GM04503 (cell line): Measurements from ENCODE around the gene AUP1.

Experiments used
- DNase-seq: peaks from one replicate; pipeline ENCODE4 v3.0.0-alpha.2; 2012; ENCODE audit warnings: low read depth

The AUP1 gene

DNA sequence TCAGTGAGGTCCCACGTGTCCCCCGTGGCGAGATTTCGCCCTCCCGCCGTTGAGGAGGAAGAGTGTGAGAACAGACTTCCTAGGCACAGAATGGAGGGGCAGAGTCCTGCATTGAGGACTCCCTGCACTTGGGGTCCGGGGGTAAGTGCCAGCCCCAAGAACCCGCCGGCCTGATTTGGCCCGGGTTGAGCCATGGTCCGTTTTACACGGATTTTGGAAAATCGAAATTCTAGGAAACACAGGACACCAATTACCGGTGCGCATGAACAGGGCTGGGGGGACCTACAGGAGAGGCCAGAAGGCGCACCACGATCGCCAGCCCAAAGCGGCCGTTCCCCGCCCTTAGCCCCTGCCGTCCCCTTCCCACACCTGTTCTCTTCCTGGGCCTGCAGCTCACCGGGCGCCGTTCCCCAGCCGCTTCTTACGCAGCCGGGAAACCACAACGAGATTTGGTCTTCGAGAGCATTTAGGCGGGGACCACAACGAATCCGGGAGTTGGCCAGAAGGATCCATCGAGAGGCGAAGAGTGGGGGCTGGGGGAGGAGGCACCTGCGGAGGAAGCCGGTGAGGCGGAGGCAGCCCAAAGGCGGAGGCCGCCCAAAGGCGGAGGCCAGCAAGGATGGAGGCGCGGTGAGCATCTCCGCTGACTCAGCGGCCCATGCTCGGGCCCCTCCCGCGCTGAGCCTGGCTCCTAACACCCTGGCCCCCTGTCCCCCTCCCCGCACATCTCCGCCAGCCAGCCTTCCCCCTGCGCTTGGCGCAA is 15.7 kb downstream of the AUP1 start:
- DNase-seq: no peak

DNA sequence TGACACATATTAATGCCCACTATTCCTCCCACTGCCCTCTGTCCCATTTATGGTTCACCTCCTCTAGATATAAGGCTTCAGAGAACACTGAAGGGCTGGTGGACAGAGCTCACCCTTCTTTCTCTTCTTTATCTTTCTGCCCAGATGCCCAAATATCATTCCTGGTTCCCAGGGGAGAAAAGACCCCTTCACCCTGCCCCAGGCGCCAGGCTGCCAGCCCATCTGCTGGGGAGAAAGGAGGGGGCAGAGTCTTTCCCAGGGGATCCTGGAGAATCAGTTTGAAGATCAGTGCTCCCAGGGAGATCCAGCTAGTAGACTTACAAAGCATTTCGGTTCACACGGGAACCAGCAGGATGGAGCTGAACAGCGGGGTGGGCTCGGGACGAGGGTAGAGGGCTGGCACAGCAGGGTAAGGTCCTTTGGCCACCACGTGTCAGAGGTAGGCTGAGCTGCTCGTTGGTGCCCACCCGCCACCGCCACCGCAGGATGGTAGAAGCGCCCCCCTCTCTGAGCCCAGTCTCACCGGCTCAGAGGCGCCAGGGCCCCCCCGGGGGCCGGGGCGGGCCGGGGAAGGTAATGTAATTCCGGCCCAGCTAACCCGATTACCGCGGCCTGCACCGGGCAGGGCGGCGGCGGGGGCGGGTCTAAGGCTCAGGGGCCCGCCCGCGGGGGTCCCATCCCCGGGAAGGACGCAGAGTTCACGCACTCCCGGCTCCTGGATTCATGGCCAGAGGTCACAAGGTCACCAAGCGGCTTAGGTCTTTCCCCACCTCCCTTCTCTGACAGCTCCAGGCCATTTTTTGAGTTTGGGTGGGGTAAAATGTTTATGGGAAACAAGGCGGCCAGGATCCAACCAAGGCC is 16.5 kb downstream of the AUP1 start:
- no peak for DNase-seq

- DNase-seq: no peak
Observed at GRCh38 chr2:74511104-74511989, 18.2 kb downstream of the AUP1 start.

- DNase-seq: no peak
Observed at GRCh38 chr2:74510272-74510671, 19.2 kb downstream of the AUP1 start.

- no peak for DNase-seq
Observed at GRCh38 chr2:74507926-74508520, 21.5 kb downstream of the AUP1 start.

- DNase-seq: peak; percentile 80
Observed at GRCh38 chr2:74507145-74507925, 22.2 kb downstream of the AUP1 start, which contains the start of gene PCGF1. PCGF1 (minus strand) TSS chr2:74507695; CDS start chr2:74507668, 27 bp downstream.

DNA sequence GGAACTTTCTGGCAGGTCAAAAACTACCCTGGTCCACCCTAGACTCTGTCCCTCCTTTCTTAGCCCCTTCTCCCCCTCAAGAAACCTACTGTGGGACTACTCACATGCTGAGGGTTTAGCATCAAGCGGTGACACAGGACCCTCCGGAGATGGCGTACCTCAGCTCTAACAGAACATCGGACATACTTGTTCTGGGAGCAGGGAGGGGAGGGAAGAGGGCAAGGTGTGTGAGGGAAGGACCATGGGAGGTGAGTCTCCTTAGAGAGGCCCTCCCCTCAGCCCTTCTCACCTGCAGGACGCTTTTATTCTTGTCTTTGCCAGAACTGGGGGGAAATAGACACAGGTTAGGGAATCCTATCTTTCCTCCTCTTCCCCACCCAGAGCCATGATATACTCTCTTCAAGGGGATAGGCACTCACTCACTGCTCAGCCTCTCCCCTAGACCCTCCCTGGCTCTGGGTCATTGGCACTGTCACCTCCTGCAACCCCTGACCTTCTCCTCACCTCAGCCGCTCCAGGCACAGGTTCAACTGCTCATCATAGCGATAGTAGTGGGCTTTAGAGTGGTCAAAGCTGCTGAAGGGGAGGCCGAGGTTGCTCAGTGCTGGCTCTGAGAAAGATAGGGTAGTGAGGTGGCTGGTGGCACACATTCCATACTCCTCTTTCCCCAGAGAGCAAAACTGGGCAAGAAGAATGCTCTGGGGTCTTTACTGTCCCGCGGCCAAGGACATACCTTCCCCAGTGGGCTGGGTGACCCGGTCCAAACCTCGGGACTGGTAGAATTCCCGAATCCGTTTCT is 23.9 kb downstream of the AUP1 start:
- no peak for DNase-seq

- DNase-seq: no peak
Observed at GRCh38 chr2:74504591-74504990, 24.9 kb downstream of the AUP1 start.

DNA sequence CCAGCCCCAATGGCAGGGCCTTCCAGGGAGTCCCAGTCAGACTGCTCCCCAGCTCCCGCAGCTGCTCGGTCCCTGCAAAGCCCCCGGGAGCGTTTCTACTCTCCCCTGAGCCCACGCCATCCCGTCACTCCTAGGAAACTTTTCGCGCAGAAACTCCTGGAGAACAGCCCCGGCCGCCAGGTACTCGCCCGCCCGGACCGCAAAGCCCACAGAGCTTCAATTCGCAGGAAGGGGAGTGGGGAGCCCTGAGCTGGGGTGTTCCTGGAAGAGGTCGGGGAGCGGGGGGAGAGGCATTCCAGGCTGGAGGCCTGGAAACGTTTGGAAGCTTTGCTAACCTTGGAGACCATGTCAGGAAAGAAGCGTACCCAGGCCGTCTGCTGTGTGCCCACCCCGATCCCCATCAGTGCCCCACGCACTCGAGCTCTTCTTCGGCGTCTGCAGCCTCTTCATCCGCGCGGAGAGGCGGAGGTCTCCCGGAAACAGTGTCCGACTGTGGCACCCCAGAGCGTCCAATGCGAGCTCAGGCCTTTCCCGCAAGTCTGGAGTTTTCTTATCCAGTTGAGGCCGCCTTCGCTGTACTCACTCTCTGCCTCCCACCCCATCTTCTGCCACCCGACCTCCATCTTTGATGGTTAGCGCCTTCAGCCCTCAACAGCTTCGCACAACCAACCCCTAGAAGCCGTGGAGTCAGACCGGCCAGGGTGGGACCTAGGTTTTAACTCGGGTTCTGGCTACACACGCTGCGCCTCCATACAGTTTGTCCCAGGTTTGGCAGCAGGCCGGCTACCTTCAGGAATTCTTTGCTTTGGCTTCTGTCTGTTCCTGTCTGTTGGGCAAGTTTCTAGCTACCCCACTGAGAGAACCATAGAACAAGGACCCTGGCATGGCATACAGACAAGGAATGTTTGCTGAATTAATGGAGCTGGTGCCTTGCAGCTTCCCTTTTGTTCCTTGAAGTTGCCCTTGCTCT is 25.7 kb downstream of the AUP1 start:
- no peak for DNase-seq

- DNase-seq: no peak
Observed at GRCh38 chr2:74502720-74503505, 26.6 kb downstream of the AUP1 start.

DNA sequence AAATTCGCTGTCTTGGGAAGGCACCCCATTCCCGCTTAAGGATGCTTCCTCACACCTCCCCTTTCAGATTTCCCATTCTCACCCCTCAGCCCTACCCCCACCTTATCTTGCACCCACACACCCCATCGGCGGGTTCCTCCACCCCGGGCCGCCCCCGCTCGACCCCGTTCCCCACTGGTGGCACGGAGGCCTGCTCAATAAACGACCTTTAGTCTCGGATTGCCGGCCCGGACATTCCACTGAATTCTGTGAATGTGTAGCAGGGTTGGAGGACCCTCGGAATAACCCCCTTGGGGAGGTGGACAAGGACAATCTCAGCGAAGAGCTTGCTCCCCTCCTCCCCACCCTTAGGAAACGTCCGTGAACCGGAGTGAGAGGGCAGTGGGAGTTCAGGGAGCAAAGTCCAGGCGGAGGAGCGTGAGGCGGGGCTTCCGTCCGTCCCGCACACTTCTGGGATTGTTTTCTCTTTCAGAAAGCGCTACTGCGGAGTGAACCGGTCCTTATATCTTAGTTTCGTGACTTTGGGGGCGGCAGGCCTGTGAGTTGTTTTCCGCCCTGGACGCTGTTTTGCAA is 27.3 kb downstream of the AUP1 start:
- DNase-seq: no peak

DNA sequence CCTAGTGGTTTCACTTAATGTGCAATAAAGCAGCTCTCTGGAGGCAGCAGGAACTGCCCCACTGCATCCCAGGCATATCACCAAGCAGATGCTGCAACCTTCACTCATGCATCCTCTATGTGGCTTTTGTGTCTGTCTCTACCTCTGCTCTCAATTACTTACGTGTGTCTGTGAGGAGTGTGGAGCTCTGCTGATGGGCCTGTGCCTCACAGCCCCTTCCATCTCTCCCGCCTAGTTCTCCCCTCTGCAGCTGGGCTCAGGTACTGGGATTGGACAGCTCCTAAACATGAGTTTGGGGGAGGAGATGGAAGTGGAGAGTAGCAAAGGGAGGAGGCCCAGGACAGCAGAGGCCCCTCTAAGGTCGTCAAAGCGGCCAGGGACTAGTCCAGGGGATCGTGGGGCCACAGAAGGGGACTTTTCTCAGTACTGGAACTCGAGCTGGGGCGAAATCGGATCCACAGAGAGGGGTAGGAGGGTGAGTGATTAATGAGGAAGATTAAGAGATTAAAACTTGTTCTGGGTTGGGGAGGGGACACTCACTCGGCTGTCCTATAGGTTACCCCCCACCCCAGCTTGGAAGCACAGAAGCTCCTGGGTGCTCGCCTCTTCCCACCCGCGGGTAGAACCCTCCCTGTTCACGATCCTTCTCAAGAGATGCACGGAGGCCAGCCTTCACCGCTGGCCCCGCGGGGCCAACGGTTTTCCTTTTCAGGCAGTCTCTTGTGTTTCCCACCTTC is 28.0 kb downstream of the AUP1 start:
- DNase-seq: no peak

- no peak for DNase-seq
Observed at GRCh38 chr2:74500578-74500946, 28.9 kb downstream of the AUP1 start.

DNA sequence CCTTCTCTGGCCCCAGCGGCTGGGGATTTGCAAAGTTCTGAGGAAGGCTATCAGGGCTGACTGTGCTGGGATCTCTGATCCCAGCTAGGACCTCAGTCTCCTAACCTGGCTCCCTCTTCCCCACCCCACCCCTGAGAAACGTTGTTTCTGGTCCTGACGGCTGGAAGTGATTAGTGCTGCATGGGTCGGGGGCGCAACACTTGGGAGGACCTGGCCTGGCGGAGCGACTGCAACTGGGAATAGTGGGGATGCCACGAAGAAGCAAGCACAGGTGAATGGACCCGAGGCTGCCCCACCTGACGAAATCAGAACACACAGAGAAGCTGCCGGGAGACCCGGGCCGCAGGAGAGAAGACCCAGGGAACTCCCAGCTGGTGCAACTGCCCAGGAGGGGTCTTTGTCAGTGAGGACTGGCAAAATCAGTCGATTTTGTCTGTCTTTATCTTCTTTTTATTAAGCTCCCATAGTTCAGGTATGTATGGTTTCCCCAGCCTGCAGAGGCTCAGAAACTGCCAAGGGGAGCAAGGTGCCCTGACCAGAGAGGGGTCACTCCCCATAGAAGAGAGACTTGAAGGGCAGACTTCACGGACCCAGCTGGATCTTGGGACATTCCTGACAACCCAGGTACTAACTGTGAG is 29.4 kb downstream of the AUP1 start:
- DNase-seq: no peak

DNA sequence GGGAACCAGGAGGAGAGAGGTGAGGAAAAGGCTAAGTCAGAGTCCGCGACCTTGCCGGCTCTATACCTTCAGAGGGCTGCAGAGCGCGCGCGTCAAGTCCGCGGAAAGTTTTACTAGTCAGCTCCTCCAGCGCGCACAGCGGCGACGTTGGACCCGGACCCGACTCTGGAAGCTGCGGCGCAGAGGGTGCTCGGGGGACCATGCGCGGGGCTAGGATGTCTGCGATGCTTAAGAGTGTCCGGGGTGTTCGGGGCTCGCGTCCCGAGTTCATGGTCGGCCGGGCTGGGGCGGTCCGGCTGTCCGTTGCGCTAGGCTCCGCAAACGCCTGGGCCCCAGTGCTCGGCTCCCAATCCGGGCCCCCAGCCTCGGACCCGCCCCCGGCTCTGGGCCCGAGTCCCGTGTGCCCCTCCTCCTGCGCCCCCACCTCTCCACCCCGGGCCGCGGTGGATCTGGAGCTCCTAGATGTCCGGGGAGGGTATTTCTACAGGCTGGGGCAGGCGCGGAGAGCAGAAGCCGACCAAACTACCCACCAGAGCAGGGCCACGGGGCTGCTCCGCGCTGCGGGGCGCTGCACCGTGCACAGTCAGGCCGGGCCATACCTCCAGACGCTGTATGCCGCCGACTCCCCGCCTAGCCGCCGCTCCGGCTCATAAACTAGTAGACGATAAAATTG is 30.1 kb downstream of the AUP1 start, which contains the start of gene LBX2:
Gene LBX2, minus strand, starts transcription at position 337 of the 673 bp plus-strand sequence. Its CDS starts 66 bp downstream, at position 271.
- no peak for DNase-seq
